GM19193 (cell line): ENCODE results near the gene PRRC2C.

Source experiments
- POLR2A ChIP-seq: IDR thresholded peaks from 4 replicates; pipeline ENCODE4 v1.6.1; 2011; ENCODE audit not compliant: insufficient read depth, insufficient read length; ENCODE audit errors: extremely low read depth

The PRRC2C gene

GRCh38 chr1:171563675-171564074 is 78.3 kb downstream of the PRRC2C start:
- TF ChIP-seq POLR2A = no peak

- no peak for TF ChIP-seq POLR2A
These were observed 81.1 kb downstream of the PRRC2C start for GRCh38 chr1:171566467-171566866.

- no peak for TF ChIP-seq POLR2A
These were observed 85.0 kb downstream of the PRRC2C start for GRCh38 chr1:171570295-171570694.

- no peak for TF ChIP-seq POLR2A
These were observed 90.8 kb downstream of the PRRC2C start for GRCh38 chr1:171576144-171576543.

DNA sequence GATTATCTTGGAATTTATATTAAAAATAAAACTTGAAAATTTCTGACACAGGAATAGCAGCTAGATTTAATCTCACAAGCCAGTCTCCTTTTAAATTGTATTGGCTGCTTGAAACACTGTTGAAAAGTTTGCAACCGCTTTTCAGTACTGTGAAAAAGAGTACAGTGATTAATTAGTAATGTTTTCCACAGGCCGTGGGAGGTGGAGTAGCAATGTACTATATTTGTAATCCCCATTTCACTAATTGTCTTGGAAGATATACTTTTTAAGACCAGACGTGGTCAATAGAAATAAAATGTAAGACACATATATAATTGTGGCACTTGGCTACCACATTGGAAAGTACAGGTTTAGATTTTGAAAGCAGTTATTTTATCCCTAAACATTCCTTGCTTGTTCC is 95.9 kb downstream of the PRRC2C start:
- TF ChIP-seq POLR2A = no peak

GRCh38 chr1:171581766-171582165 is 96.4 kb downstream of the PRRC2C start:
- TF ChIP-seq POLR2A = no peak

DNA sequence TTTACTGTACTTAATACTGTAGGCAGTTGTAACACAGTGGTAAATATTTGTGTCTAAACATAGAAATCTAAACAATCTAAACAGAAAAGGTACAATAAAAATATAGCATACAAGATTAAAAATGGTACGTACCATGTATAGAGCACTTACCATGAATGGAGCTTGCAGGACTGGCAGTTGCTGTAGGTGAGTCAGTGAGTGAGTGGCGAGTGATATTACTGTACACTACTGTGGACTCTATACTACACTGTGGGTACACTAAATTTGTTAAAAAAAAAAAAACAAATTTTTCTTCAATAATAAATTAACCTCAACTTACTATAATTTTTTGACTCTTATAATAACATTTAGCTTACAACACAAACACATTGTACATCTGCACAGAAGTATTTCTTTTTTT is 97.3 kb downstream of the PRRC2C start:
- TF ChIP-seq POLR2A = no peak

DNA sequence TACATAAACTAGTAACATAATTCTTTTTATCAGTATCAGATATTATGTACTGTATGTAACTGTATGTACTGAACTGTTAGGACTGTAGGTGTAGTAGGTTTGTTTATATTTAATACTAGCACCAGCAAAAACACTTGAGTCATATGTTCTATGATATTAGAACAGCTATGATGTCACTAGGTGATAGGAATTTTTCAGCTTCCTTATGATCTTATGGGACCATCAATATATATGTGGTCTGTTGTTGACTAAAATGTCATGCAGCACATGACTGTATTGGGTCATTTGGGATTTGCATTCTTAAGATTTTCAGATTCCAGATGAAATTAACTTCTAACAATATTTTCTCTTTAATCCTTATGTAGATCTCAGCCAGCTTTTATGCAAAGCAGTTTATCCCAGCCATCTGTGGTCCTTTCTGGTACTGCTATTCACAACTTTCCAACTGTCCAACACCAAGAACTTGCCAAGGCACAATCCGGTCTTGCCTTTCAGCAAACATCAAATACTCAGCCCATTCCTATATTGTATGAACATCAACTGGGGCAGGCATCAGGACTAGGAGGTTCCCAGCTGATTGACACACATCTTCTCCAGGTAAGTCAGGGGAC is 98.4 kb downstream of the PRRC2C start:
- TF ChIP-seq POLR2A = no peak

DNA sequence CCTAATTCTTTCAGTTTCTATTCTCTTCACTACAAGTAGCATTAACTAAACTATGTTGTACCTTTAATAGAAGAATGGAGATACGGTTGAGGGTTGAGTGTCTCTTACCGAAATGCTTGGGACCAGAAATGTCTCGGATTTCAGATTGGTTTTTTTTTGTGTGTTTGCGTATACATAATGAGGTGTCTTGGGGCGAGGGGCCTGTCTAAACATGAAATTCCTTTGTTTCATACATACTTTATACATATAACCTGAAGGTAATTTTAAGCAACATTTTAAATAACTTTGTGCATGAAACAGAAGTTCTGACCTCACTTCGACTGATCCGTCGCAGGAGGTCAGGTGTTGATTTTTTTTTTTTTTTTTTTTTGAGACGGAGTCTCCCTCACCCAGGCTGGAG is 100.4 kb downstream of the PRRC2C start:
- TF ChIP-seq POLR2A = no peak

- TF ChIP-seq POLR2A = no peak
These were observed 102.9 kb downstream of the PRRC2C start for GRCh38 chr1:171588230-171588629.

GRCh38 chr1:171590022-171590421 is 104.7 kb downstream of the PRRC2C start:
- TF ChIP-seq POLR2A = no peak

DNA sequence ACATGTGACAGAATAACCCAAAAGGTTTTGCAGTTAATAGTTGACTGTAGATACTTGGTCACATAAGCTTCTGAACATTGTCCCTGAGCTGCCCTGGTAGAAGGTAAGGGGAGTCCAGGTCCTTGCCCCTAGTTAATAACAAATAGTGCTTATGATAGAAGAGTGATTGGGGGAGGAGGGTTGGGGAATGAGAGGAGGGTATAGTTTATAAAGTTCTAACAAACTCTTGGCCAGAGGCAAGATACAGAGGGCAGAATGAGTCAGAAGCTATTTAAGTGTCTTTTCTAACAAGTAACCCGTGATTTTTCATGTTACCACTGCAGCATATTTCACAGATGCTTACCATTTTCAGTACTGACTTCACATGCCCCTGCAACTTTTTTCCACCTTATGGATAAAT is 110.0 kb downstream of the PRRC2C start:
- TF ChIP-seq POLR2A = no peak

- TF ChIP-seq POLR2A = no peak
These were observed 110.8 kb downstream of the PRRC2C start for GRCh38 chr1:171596119-171596518.

- TF ChIP-seq POLR2A = no peak
These were observed 111.4 kb downstream of the PRRC2C start for GRCh38 chr1:171596705-171597104.

DNA sequence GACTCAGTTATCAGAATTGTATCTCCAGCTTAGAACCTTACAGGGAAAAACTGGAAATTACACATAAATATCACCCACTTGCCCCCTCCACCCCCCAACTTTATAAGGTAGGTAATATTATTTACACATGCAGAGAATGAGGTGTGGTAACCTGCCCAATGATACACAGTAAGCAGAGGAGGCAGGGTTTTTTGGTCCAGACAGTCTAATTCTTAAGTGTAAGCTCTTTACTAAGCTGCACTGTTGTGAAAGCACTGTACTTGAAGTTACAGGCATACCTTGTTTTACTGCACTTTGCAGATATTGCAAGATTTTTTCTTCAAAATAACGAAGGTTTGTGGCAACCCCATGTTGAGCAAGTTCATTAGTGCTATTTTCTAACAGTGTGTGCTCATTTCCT is 111.9 kb downstream of the PRRC2C start:
- TF ChIP-seq POLR2A = no peak

- no peak for TF ChIP-seq POLR2A
These were observed 115.5 kb downstream of the PRRC2C start for GRCh38 chr1:171600862-171601261.

DNA sequence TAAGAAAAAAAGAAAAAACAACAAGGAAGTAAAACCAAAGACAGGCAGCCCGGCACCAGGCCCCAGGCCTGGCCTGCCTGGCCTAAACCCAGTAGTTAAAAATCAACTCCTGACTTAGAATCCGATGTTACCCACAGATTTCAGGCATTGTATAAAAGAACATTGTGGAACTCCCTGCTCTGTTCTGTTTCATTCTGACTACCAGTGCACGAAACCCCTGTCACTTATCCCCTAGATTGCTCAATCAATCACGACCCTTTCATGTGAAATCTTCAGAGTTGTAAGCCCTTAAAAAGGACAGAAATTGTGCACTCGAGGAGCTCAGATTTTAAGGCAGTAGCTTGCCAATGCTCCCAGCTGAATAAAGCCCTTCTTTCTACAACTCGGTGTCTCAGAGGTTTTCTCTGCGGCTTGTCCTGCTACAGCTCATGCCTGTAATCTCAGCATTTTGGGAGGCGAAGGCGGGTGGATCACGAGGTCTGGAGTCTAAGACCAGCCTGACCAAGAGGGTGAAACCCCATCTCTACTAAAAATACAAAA is 121.1 kb downstream of the PRRC2C start:
- TF ChIP-seq POLR2A = no peak

- TF ChIP-seq POLR2A = no peak
These were observed 125.1 kb downstream of the PRRC2C start for GRCh38 chr1:171610385-171610784.

DNA sequence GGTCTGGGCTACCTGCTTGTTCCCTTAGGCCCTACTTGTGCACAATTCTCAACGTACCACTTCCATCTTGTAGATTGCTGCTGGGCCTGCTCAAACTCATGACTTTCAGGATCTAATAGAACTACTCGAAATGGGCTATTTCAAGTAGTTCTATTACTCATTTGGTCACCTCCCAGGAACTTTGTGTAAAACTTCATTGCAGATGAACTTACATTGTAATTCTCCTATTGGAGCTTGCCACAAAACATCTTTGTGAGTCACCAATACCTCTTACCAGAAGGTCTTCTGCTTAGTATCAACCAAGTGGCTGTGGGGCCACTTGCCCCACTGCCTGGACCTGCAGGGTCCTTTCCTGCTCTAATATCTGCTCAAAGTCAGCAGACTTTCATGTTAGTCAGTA is 126.0 kb downstream of the PRRC2C start:
- no peak for TF ChIP-seq POLR2A
